AG08396 (cell line): ENCODE measurements around the gene THSD7A.

Source experiments
- DNase-seq: peaks from one replicate; pipeline ENCODE4 v3.0.0; 2012; ENCODE audit warnings: low spot score, mixed read lengths

THSD7A gene

DNA sequence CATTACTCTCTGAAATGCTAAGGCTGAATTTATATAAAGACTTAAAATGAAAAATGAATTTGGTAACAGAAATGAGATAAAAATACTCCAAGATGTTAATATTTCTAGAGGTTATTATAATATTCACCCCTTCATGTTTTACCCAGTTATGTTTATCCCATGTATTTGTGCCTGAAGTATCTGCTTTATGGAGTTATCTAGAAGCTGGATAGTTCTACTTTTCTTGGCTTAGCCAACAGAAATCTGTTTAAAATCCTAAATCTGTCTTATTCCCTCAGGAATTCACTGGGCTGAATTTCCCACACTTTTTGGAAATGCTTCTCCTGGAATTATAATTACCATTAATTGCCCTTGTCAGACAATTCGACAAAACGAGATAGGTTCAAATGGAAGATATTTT lies 201.6 kb downstream of the THSD7A start:
- no peak for DNase-seq

DNA sequence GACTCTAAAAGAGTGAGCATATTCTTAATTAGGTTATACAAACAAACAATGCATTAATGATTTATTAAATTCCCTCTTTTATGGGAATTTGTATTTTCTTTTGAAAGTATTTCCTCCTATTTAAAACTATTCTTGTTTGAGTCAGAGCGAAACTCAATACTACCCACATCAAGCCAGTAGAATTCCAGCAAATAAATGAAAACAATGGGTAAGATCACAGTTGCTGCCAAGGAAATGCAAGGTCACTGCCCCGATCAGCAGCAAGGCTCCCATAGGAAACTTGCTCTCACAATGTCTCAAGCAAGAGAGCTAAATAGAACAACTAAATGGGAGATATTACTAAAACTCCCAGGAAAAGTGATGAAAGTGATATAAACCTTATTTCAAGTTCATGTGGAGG lies 206.3 kb downstream of the THSD7A start:
- DNase-seq, result no peak

DNA sequence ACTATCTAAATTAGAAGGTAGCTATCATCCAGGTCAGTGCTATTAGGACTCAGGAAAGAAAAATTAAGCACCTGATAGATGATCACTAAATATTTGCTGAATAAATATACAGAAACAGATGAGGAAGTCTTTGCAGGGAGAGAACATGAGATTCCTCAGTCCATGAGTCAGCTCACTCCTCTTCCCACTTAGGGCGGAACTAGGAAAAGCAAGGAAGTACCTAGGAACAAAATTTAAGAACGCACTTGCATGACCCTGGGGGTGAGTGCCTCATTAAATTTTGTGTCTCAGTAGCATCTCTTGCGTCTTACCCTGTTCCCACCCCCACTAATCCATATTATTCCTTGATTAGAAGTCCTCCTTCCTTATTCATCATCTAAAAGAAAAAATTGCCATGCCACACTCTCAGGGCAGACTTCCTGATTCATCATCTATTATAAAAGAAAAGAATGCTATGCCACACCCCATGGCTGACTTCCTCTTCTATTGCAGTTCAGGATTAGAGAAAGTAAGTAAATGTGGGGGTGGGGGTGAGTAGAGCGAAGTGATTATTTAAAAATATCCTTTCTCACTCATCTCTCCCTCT lies 208.8 kb downstream of the THSD7A start:
- no peak for DNase-seq

DNA sequence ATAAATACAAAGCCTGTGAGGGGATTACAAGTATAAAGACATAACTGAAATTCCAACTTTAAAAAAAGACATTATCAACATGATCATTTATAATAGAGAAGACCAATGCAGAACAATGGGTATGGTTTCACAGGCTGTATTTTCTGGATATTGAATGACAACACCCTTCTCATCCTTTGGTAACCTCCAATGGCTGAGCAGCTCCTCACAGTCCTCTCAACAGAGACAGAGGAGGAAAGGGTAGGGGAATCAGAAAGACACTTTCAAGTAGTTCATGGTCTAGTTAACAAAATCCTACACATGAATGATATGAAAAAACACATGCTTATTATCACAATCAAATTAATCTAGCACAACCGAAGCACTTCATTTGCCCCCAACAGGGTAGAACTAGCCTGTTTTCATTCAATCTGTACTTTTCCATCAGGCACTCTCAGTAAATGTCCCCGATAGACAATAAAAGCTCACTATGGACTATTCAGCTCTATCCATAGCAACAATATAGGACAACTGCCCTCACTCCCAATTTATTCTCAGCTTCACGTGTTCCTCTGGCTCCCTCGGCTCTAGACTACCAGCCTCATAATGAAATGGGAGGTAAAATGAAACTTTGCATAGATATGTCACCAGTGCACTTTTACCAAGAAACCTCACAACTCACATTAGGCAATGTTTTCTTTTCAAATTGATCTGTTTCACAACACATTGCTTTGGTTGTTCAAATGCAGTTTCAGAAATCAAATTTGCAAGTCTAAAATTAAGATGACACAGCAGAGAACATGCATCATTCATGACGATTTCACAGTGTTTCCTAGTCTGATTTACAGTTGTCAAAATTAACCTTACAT lies 211.4 kb downstream of the THSD7A start:
- DNase-seq, result no peak

DNA sequence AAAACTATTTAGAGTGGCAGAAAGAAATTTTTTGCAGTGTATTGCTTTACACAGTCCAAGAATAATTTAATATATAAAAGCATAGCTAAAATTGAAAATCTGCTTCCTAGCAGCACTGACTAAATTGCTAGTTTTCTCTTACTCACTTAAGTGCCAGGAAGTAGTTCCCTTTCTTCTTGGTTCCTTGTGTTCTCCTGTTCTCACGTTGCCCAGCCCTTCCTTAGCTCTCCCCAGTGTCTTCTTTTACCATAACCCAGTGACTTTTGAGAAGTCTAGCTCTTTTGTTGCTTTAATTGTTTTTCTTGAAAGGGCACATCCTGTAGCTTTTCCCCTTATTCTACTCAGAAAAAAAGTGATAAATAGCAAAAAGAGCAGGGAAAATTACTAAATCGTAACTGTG lies 215.5 kb downstream of the THSD7A start:
- DNase-seq, result no peak

DNA sequence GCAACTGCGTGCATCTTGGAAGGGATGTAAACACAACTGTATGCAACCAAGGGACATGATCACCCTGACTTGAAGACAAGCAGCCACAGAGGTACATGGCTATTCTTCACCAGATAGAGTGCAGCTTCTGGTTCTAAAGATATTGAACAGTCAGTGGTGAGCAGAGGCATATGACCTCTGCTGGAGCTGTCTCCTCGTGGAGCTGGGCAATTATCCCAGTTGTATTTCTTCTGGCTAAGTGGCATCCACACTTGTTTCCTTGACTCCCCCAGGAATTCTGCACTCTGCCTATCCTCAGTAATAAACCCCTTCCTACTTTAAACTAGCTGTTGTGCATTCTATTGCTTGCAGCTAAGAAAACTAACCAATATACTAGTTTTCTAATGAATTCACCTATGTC lies 216.8 kb downstream of the THSD7A start:
- no peak for DNase-seq

DNA sequence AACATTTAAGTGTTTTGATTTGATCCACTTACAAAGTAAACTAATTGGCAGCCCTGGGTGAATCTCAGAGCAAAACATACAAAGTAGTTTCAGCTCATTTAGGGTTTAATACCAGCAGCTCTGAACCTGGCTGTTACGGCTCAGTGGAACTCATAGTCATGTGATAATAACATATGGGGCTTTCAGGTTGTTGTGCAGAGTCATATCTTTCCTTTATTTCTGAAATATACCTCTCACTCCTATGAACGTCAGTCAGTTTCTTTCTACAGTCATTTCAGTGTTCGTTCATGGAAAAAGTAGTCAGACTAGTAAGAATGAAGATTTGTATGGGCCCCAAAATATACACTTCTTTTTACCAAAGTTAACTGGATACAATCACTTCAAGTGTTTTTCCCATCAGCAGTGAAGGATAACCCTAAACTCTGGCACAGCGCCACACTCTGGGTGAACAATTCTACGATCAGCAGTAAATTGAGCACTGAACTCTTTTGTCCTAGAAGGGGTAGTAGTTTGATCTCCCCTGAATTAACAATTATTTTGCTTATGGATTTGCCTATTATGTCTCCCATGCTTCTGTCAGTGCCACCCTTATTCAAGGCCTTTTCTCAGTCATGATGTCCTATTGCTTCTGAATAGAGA lies 218.6 kb downstream of the THSD7A start:
- DNase-seq, result no peak

DNA sequence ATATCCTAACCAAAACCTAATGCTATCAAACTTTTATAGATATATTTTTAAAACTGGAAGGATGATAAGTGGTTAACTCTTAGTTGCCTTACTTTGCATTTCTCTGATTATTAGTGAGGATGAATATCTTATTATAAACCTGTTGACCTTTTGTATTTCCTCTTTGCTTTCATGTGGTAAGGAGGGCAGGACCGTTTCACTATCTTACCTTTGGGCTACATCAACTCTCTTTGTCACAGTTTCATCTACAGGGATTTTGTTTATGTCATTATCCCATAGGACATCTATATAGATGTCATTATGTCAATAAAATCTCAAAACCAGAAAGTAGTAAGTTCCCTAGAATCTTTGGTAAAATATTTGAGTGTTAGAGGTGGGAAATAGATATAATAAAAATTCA lies 219.3 kb downstream of the THSD7A start:
- no peak for DNase-seq

DNA sequence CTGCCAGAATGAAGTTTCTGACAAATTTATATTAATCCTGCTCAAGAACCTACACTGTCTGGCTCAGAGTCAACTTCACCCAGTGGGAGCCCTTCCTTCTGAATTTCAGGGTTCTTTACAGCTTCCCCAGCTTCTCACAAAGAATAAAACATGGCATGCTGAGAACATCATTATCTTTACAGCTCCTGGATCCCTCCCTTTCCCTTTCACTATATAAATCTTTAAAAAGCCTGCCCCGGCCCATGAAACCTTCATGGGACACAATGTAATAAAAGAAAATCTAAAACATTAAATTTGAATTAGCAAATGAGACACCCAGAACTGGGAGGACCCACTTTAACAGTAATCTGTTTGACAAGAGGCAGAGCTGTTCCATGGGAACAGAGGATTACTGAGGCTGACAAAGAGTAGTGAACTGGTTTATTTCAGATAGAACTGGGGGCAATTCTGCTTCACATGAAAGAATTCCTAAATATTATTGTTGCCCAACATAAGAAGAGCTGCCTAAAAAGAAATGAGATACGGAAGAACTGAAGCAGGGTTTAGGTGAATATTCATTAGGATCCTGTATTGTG lies 222.8 kb downstream of the THSD7A start:
- no peak for DNase-seq

DNA sequence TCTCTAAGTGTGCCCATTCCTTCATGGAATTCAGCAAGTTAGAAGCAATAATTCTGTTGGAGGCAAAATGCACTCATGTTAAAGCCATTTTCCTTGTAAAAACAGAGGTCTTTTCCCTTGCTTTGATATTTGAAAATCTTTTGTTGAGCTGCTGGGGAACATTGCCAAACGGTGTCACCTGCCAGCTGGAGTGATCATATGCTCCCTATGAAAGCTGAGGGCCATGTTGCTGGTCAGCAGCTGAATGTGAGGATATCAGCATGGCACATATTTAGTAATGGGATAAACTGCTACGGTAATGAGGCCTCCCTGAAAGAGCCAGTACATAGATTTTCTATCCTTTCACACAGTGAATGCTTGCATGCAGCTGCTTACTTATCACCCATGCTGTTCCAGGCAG lies 224.3 kb downstream of the THSD7A start:
- DNase-seq, result no peak

DNA sequence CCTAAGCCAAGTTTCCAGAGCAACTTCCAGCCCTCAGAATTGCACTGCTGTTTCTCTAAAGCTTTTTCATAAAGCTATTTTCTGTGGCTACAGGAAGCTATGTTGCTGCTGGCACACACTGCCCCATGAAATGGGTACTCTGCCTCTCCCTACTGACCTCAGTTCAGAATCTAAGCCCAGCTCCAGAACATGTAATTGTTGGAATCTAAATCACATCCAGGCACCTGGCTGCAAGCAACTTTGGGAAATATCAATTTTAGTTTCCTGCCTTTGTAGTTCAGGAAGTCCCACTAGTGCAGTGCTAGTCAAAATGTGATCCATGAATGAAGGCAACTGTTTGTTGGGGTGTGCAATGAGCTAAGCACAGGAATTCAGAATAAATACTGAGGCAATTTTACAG lies 226.2 kb downstream of the THSD7A start:
- no peak for DNase-seq

DNA sequence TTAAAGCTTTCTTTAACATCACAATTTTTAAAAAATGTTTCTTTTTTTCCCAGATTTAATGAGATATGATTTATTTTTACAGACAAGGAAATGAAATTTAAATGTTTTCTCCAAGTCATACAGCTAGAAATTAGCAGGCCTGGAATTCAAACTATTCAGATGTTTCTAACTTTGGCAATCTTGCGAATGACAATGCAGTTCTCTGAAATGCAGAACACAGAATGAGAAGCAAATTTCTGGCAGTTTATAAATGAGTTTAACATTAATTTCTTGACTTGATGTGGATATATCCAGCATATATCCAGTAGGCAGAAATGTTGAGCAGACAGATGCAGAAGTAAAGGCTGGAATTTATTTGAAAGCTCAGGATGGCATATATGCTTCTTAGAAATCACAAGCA lies 227.5 kb downstream of the THSD7A start:
- no peak for DNase-seq

DNA sequence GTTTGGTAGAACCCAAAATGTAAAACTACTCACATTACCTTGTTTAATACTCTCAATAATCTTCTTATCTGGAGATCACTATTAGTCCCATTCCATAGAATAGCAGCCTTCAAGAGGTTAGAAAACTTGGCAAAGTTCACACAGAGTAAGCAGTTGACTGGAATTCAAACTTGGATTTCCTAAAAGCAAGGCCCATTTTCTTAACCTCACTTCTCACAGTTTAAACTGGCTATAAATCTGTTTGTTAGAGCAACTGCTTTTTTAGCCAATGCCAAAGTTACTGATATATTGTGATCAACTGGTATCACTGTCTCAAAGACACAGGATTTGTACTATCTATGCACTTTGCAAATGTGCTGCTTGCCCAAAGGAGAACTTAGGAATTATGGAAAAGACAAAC lies 230.2 kb downstream of the THSD7A start:
- DNase-seq, result no peak

DNA sequence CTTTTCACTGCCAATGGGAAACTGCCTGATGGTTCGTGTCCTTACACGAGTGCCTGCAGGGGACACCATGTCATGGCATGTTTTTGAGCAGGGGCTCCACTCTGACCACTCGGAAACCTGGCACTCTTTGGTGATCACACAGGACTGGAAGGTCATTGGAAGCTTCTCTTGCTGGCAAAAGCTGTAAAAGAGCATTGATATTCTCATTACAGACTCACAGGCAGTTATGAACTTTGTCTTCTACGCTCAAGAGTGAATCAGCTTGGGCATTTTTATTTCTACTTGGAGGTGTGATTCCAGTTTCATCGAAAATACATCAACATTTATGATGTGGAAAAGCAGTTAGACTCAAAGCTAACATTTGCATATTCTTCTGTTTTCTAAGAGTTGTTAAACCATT lies 238.7 kb downstream of the THSD7A start:
- DNase-seq, result no peak

DNA sequence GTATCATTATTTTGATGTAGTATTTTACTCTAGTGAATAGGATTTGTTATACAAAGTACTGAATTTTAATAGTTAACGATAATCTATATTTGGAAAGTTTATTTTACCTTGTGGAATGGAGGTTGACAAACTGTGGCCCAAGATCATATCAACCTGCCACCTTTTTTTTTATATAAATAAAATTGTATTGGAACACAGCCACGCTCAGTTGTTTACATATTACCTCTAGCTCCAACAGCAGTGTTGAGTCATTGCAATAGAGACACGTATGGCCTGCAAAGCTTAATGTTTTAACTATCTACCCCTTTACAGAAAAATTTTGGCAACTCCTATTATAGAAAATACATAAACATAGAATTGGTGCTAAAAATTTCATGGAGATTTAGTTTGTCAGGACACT lies 239.3 kb downstream of the THSD7A start:
- DNase-seq, result no peak

DNA sequence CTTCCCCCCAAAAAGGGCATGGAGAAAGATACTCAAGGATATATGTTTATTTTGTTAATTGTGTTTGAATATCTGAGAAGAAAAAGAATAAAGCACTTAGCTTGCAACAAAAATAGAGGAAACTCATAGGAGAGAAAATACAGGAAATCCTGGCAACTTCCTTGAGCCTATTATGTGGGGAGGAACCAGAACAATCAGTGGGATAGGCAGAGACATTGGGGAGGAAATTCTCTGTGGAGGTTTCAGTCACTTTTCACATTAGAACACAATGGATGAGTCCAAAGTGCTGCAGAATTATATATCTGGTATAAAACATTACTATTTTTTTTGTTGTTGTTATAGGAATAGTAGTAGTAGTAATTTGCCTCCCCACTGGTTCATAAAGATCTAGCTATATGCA lies 240.1 kb downstream of the THSD7A start:
- no peak for DNase-seq

DNA sequence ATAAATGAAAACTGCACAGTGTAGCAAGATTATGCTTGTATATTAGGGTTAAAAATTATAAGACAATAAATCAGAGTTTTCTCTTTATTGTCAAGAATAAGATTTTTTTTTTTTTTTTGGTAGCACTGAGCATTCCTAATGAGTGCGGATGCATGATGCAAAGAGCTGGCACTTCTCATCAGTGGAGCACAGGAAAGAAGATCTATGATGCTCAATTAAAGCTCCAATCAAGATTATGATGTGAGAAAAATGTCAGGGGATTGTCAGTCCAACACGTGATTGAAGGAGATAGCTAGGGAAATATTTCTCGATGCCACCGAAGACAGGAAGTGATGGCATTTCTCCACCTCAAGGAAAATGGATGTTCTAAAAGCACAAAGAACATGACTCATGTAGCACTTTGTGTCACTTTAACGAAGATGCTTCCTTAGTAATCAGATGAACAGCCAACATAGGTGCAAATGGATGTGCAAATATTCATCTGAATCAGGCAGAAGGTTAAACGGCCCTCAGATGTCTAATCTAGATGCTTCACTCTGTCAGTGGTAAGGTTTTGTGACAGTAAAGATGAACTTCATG lies 240.9 kb downstream of the THSD7A start:
- no peak for DNase-seq

DNA sequence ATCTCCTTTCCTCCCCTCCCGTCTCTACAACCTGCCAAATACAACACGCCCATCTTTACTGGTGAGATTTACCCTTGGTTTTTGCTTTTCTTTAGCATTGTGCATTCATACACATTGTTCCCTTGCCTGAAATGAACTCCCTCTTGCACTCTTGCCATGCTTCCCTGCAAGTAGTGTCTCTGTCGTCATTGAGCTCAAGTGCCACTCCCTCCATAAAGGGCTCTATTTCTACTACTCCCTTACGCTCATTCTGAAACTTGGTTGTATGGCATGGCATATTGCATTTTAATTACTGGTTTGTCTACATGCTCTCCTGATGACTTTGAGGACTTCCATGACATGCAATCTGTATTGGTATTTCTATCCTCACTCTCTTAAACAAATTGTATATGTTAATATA lies 242.7 kb downstream of the THSD7A start:
- no peak for DNase-seq

DNA sequence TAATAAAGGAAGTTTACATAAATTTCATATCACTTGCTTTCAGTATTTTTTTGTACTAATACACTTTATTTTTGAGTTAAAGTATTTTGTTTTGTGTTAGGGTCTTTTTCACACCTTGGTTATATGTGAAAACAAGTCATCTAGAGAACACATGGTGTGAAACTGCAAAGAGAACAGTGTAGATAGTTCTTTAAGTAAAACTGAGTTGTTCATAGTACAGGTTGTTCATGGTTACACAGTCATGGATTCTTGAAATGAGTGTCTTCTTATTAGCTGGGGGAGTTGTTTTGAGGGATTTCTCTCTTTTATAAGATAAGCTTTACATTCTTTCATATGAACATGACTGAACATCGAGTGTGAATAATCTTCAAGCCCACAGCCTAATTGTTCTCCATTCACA lies 244.2 kb downstream of the THSD7A start:
- no peak for DNase-seq

DNA sequence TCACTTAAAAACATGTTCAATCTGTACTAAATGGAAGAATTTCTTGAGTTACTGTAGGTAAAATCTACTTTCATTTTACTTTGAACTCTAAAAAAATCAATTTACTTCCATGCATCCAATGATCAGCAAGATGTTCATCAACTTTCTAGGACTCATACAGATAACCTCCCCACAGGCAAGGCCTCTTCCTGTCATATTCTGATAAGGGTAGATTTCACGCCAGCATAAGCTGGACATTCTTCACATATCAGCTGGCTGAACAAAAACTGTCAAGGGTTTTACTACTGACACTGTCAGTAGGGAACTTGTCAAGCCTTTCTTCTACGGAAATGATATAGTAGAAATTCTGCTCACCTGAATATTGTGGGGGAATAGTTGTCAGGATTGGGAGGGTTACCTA lies 244.9 kb downstream of the THSD7A start:
- no peak for DNase-seq

DNA sequence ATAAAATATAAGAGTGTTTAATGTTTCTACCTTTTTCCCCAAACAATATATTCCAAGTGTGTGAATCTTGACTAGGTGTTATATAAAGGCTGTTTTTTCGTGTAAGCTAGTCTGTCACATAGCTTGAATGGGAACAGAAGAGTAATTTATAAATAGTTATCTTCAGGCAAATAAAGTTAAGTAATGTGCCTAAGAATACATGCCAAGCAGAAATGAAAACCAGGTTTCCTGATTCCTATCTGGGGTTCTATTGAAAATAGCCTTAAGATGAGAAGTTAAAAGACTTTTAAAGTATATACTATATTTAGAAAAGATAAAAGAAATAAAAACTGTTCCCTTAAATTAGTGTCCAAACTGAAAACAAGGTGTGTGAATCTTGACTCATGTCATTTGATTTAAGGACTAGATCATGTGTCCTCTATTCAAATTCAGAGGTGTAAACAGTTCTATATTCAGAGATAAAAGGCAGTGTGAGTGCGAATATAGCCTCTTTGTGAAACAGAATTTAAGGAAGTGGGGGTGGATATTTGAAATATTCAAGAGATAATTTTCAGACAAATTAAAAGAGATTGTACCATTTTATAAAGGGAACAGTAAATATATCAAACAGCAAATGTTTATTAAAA lies 247.5 kb downstream of the THSD7A start:
- DNase-seq, result no peak

DNA sequence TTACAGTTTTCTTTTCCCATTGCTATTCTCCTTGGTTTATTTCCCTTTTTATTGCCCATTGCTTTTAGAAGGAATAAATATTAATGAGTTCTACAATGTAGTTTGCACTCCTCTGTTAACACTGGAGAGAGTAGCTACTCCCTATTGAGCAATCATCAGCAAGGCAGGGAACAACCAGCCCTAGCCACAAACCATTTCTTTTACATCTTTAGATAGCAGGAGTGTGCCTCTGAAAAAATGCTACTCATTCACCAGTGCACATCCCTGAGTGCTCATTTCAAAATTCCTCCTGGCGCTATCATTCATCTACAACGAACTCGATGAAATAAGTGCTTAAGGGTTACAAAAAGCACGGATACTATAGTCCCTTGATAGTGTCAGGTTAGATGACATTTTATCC lies 252.9 kb downstream of the THSD7A start:
- DNase-seq, result no peak
